Activated T-helper 17 cell treated with anti-CD3 and anti-CD28 coated beads, Interleukin-2, amount 50 U/mL, for 72 hours (primary cell): Measurements from ENCODE around the gene RPP14. TPM values are rescaled to one million over a fixed set of nuclear protein-coding genes. Genes with fewer than 3 reads are reported as not detected.
"Not testable (repeated sequence)": the region's sequence is repeated elsewhere in the genome, so short reads cannot be mapped to it uniquely, and the experiment has no call there.

Source experiments
- ATAC-seq: fragments of 150-1000 bp; cut with Tn5 transposase; replicated peaks from 2 replicates; pipeline ENCODE4 v1.10.0; 2021; ENCODE audit warnings: mild to moderate bottlenecking, moderate library complexity
- H3K27ac Mint-ChIP-seq: one replicate; pipeline ENCODE4 v1.8.0; 2022; ENCODE audit warnings: mixed read lengths
- H3K27me3 Mint-ChIP-seq: one replicate; pipeline ENCODE4 v1.8.0; 2022; ENCODE audit warnings: mixed read lengths
- H3K36me3 Mint-ChIP-seq: one replicate; pipeline ENCODE4 v1.8.0; 2022; ENCODE audit warnings: low read depth, mild to moderate bottlenecking, mixed read lengths
- H3K4me1 Mint-ChIP-seq: one replicate; pipeline ENCODE4 v1.8.0; 2022; ENCODE audit warnings: mixed read lengths
- H3K4me3 Mint-ChIP-seq: one replicate; pipeline ENCODE4 v1.8.0; 2022; ENCODE audit warnings: mild to moderate bottlenecking, mixed read lengths
- H3K9me3 Mint-ChIP-seq: one replicate; pipeline ENCODE4 v1.8.0; 2022; ENCODE audit warnings: mixed read lengths
- total RNA-seq, 2 donors: library from RNA; stranded (reverse); gene quantifications; one replicate each; pipeline ENCODE4 v1.2.3, GENCODE V29; 2022

Gene RPP14
- total RNA-seq, 2 donors from 2014 or later, result 16.1 to 19.1 TPM

- Mint-ChIP-seq H3K27ac (no peak overlapping the region), H3K27me3 (no peaks in the 10 kb centered on the region), H3K9me3 (no peaks in the 10 kb centered on the region), H3K4me3 (no peak overlapping the region), H3K4me1 (no peaks in the 10 kb centered on the region), H3K36me3 (peaks cover 38% of the 10 kb centered on the region)
- no peak for ATAC-seq
Measured at GRCh38 chr3:58281069-58281468, 25.0 kb upstream of the RPP14 start.

- Mint-ChIP-seq H3K27me3 (no peaks in the 10 kb centered on the region), H3K27ac (no peak overlapping the region), H3K4me1 (no peaks in the 10 kb centered on the region)
Measured at GRCh38 chr3:58285334-58285733, 20.7 kb upstream of the RPP14 start.

GRCh38 chr3:58287354-58287753 lies 18.7 kb upstream of the RPP14 start:
- Mint-ChIP-seq H3K36me3 (peaks cover 15% of the 10 kb centered on the region), H3K27ac (no peak overlapping the region), H3K4me1 (no peaks in the 10 kb centered on the region), H3K27me3 (no peaks in the 10 kb centered on the region), H3K4me3 (no peak overlapping the region), H3K9me3 (no peaks in the 10 kb centered on the region)
- ATAC-seq, result no peak

More at GRCh38 chr3:58285334-58285733, 20.7 kb upstream of the RPP14 start:
- Mint-ChIP-seq H3K36me3 (peaks cover 18% of the 10 kb centered on the region), H3K9me3 (no peaks in the 10 kb centered on the region), H3K4me3 (no peak overlapping the region)
- no peak for ATAC-seq

DNA sequence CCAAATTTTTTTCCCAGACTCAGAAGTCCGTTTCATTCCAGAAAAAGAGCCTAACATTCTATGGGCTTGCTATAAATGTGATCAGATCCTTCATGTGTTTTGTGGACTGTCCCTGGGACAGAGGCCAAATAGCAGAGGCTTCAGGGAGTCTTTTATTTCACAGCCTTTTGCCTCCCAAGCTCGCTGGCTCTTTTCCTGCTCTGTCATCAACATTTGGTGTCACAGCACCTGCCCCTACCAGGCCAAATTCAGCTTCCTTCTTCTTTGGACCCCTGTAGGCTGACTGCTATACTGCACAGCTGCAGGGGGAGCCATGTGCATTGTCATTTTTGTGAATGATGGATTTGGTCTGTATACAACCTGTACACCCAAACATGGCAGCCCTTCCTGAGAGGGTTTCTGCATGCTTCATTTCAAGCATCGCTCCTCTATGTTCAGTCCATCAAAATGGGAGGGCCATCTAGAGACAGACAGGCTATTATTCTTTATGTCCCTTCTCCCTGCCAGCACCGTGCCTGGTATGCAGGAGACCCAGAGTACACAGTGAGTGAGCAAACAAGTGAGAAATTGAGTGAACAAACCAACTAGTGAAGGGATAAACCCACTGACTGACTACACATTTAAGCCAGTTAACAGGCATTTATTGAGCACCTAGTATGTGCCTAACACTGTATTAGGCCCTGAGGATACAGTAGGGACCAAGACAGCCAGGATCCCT lies 17.9 kb upstream of the RPP14 start:
- Mint-ChIP-seq H3K36me3 (peaks cover 15% of the 10 kb centered on the region), H3K27ac (no peak overlapping the region), H3K4me1 (no peaks in the 10 kb centered on the region), H3K9me3 (no peaks in the 10 kb centered on the region), H3K4me3 (no peak overlapping the region), H3K27me3 (no peaks in the 10 kb centered on the region)
- no peak for ATAC-seq

DNA sequence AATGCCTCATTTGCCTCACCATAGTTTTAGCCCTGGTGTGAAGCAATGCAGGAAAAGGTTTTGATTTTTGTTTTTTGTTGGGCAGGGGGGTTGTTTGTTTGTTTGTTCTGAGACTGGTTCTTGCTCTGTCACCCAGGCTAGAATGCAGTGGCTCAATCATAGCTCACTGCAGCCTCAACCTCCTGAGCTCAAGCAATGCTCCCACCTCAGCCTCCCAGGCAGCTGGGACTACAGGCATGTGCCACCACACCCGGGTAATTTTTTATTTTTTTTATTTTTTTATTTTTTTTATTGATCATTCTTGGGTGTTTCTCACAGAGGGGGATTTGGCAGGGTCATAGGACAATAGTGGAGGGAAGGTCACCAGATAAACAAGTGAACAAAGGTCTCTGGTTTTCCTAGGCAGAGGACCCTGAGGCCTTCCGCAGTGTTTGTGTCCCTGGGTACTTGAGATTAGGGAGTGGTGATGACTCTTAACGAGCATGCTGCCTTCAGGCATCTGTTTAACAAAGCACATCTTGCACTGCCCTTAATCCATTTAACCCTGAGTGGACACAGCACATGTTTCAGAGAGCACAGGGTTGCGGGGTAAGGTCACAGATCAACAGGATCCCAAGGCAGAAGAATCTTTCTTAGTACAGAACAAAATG lies 17.0 kb upstream of the RPP14 start:
- not testable (repeated sequence) for H3K27ac Mint-ChIP-seq, H3K4me3 Mint-ChIP-seq, H3K27me3 Mint-ChIP-seq, H3K9me3 Mint-ChIP-seq, ATAC-seq, H3K4me1 Mint-ChIP-seq
- peaks cover 15% of the 10 kb centered on the region for H3K36me3 Mint-ChIP-seq

GRCh38 chr3:58290446-58290845 lies 15.6 kb upstream of the RPP14 start:
- H3K4me1 Mint-ChIP-seq, result not testable (repeated sequence)

DNA sequence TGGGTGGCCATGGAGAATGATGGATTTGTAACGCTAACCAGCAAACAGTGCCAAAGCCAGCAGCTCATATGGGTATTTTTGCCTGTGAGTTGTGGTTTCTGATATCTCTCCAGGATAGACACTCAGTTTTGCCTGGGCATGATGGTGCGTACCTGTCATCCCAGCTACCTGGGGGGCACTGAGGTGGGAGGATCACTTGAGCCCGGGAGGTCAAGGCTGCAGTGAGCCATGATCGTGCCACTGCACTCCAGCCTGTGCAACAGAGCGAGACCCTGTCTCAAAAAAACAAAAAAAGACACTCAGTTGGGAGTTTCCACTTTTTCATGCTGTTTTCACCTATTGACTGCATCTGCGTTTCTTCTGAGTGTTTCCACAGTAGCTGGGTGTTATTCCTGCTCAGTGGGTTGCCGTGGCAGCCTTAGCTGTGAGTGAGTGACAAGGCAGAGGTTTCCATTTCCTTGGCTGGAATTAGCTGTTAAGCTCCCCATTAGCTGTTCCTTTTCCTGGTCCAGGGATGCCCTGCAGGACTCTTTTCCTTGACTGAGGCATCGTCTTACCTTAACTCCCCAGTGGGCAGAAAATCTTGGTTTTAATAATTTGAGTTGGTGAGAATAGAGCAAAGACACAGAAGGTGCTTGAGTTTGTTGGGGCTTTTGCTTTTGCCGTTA lies 14.2 kb upstream of the RPP14 start:
- no peak overlapping the region for H3K4me3 Mint-ChIP-seq
- H3K27ac Mint-ChIP-seq, result no peak overlapping the region
- no peaks in the 10 kb centered on the region for H3K36me3 Mint-ChIP-seq
- H3K9me3 Mint-ChIP-seq, result no peaks in the 10 kb centered on the region
- no peaks in the 10 kb centered on the region for H3K27me3 Mint-ChIP-seq
- no peak for ATAC-seq
- H3K4me1 Mint-ChIP-seq, result no peaks in the 10 kb centered on the region

More at GRCh38 chr3:58290446-58290845, 15.6 kb upstream of the RPP14 start:
- H3K27me3 Mint-ChIP-seq, H3K9me3 Mint-ChIP-seq, H3K27ac Mint-ChIP-seq, ATAC-seq, H3K36me3 Mint-ChIP-seq, H3K4me3 Mint-ChIP-seq: not testable (repeated sequence)

DNA sequence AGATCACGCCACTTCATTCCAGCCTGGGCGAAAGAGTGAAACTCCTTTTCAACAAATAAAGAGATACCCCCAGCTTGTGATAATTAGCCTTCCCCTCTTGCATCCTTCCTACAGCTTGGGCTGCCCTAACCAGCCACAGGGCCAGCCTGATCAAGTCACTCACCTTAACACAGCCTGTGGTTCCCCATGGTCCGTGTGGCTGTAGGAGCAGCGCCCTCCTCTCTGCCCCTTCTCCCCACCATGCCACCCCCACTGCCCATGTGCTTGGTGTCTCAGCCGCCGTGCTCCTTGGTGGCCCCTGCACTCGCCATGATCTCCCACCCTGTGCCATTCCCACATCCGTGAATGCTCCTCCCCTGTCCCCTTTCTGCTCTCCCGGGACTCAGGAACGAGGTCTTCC lies 13.2 kb upstream of the RPP14 start:
- H3K27ac Mint-ChIP-seq, result no peak overlapping the region
- no peaks in the 10 kb centered on the region for H3K4me1 Mint-ChIP-seq
- no peak overlapping the region for H3K4me3 Mint-ChIP-seq
- no peak for ATAC-seq
- no peaks in the 10 kb centered on the region for H3K27me3 Mint-ChIP-seq
- H3K36me3 Mint-ChIP-seq, result no peaks in the 10 kb centered on the region
- no peaks in the 10 kb centered on the region for H3K9me3 Mint-ChIP-seq

GRCh38 chr3:58293516-58293915 lies 12.5 kb upstream of the RPP14 start:
- H3K4me1 Mint-ChIP-seq, result no peaks in the 10 kb centered on the region
- ATAC-seq, result no peak
- H3K4me3 Mint-ChIP-seq, result no peak overlapping the region

DNA sequence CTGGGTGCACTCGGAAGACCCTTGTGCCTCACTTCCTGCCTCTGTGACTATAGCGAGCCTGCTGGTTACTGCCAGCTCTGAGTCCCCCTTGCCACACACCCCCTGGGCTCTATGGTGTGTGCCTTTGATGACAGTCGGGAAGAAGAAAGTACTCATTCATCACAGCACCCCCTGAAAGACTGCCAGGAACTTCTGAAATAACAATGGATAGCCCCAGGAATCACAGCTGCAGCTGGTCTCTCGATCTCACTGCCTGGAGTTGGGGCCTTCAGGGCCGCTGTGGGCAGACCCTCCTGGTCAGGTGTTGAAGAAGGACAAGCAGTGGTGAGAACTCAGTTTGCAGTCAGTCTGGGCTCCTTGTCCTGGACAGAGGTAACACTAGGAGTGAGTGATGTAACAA lies 9.8 kb upstream of the RPP14 start:
- H3K36me3 Mint-ChIP-seq, result no peaks in the 10 kb centered on the region
- peaks cover 11% of the 10 kb centered on the region for H3K27me3 Mint-ChIP-seq
- H3K27ac Mint-ChIP-seq, result no peak overlapping the region
- no peaks in the 10 kb centered on the region for H3K9me3 Mint-ChIP-seq
- no peak for ATAC-seq
- no peaks in the 10 kb centered on the region for H3K4me1 Mint-ChIP-seq
- no peak overlapping the region for H3K4me3 Mint-ChIP-seq

More at GRCh38 chr3:58293516-58293915, 12.5 kb upstream of the RPP14 start:
- Mint-ChIP-seq H3K9me3 (no peaks in the 10 kb centered on the region), H3K36me3 (no peaks in the 10 kb centered on the region), H3K27ac (no peak overlapping the region), H3K27me3 (peaks cover 5% of the 10 kb centered on the region)

GRCh38 chr3:58296843-58297242 lies 9.2 kb upstream of the RPP14 start:
- Mint-ChIP-seq H3K4me1 (no peaks in the 10 kb centered on the region), H3K9me3 (no peaks in the 10 kb centered on the region), H3K27ac (no peak overlapping the region), H3K27me3 (peaks cover 13% of the 10 kb centered on the region), H3K4me3 (no peak overlapping the region), H3K36me3 (no peaks in the 10 kb centered on the region)
- no peak for ATAC-seq

- no peaks in the 10 kb centered on the region for H3K36me3 Mint-ChIP-seq
- H3K27ac Mint-ChIP-seq, result no peak overlapping the region
- no peaks in the 10 kb centered on the region for H3K9me3 Mint-ChIP-seq
- H3K4me3 Mint-ChIP-seq, result no peak overlapping the region
- H3K4me1 Mint-ChIP-seq, result no peaks in the 10 kb centered on the region
- no peak for ATAC-seq
- peaks cover 13% of the 10 kb centered on the region for H3K27me3 Mint-ChIP-seq
Measured at GRCh38 chr3:58298190-58298589, 7.9 kb upstream of the RPP14 start.

DNA sequence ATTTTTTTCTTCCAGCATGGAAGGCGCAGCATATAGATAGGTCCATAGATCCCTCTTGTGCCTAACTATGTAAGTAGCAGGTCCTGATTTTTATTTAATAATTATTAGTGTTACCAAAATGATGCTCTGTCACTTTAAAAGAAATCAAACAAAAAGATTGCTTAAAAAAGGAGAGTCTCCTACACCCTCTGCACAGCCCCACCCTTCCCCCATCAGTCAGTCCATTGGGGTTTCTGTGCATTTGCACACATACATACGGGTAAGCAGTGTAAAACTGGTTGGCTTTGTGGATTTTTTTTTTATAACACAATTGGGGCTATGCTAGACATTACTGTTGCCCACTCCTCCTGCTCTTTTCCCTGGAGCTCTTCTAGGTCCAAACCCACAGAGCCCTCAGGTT lies 7.0 kb upstream of the RPP14 start:
- no peak overlapping the region for H3K4me3 Mint-ChIP-seq
- H3K9me3 Mint-ChIP-seq, result no peaks in the 10 kb centered on the region
- no peaks in the 10 kb centered on the region for H3K36me3 Mint-ChIP-seq
- no peak overlapping the region for H3K27ac Mint-ChIP-seq
- H3K4me1 Mint-ChIP-seq, result no peaks in the 10 kb centered on the region
- no peak for ATAC-seq
- H3K27me3 Mint-ChIP-seq, result peaks cover 13% of the 10 kb centered on the region

GRCh38 chr3:58299839-58300516 lies 6.1 kb upstream of the RPP14 start:
- Mint-ChIP-seq H3K36me3 (no peaks in the 10 kb centered on the region), H3K9me3 (no peaks in the 10 kb centered on the region), H3K27me3 (peaks cover 13% of the 10 kb centered on the region), H3K27ac (no peak overlapping the region), H3K4me1 (no peaks in the 10 kb centered on the region), H3K4me3 (no peak overlapping the region)
- ATAC-seq, result no peak
